ENCODE data around the gene LMO4. TPM values are rescaled to one million over a fixed set of nuclear protein-coding genes. Genes with fewer than 3 reads are reported as not detected.

Gene LMO4
- total RNA-seq, 4 donors from 2014 or later = 48.8 to 67.1 (median 52.2) TPM

DNA sequence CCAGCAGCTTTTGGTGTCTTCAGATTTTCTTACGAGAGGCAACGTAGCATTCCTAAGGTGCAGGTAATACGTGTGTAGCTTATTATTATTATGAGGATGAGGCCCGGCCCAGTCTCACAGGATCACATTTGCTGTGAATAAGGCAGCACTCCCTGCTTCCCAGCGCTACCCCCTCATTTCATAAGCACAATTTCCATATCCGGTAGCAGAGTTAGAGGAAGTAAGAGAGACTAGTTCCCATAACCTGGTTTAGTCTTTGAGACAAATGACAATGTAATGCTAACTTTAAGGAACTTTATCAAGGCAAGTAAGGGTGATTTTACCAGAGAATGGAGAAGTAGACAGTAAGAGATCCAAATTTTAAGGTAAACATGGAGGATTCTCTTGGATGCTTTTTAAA, 14.6 kb upstream of the LMO4 start:
- H3K27ac ChIP-seq = no peak overlapping the region
- no peaks in the 10 kb centered on the region for H3K36me3 ChIP-seq
- H3K4me3 ChIP-seq = no peak overlapping the region
- DNase-seq (ENCODE audit: low spot score in 2 of 2) = no peak
- WGBS = 89% methylated on average over 6 of the region's 6 CpGs
- TF ChIP-seq POLR2A (IDR thresholded peaks at IDR 0.05) (no peak), EP300 (IDR thresholded peaks at IDR 0.05) (no peak), POLR2AphosphoS5 (IDR thresholded peaks at IDR 0.05) (no peak)
- TF ChIP-seq, protein P1, sequence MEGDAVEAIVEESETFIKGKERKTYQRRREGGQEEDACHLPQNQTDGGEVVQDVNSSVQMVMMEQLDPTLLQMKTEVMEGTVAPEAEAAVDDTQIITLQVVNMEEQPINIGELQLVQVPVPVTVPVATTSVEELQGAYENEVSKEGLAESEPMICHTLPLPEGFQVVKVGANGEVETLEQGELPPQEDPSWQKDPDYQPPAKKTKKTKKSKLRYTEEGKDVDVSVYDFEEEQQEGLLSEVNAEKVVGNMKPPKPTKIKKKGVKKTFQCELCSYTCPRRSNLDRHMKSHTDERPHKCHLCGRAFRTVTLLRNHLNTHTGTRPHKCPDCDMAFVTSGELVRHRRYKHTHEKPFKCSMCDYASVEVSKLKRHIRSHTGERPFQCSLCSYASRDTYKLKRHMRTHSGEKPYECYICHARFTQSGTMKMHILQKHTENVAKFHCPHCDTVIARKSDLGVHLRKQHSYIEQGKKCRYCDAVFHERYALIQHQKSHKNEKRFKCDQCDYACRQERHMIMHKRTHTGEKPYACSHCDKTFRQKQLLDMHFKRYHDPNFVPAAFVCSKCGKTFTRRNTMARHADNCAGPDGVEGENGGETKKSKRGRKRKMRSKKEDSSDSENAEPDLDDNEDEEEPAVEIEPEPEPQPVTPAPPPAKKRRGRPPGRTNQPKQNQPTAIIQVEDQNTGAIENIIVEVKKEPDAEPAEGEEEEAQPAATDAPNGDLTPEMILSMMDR (IDR thresholded peaks at IDR 0.05) = no peak
- no peaks in the 10 kb centered on the region for H3K9me3 ChIP-seq
- no peaks in the 10 kb centered on the region for H3K27me3 ChIP-seq
- H3K4me1 ChIP-seq = no peaks in the 10 kb centered on the region

DNA sequence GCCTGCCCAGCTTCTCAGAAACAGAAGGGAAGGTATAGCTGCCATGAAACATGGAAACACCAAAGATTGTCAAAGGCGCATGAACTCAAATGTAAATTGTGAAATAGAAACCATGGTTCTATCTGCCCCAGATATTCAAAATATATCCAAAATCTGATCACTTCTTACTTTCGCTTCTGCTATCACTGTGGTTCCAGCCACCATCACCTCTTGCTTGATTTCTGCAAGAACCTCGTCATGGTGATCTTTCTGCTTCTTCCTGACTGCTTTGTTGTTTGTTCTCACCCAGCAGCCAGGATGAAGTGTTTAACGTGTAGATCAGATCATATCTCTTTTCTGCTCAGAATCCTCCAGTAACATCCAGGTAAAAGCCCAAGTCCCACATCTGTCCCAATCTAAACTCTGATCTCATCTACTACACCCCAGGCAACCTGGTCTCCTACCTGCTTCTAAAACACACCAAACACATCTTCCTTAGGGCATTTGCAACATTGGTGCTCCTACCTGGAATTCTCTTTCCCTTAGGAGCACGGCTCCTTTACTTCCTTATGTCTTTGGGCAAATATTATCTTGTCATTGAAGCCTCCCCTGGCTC, 10.5 kb upstream of the LMO4 start:
- Histone ChIP-seq H3K36me3 (no peaks in the 10 kb centered on the region), H3K27ac (no peak overlapping the region), H3K4me1 (no peaks in the 10 kb centered on the region), H3K27me3 (no peaks in the 10 kb centered on the region), H3K4me3 (no peak overlapping the region), H3K9me3 (no peaks in the 10 kb centered on the region)
- TF ChIP-seq, protein P1 (IDR thresholded peaks at IDR 0.05) = no peak
- TF ChIP-seq EP300 (IDR thresholded peaks at IDR 0.05) (no peak), POLR2A (IDR thresholded peaks at IDR 0.05) (no peak), POLR2AphosphoS5 (IDR thresholded peaks at IDR 0.05) (no peak)
- WGBS = 65% methylated on average over 5 of the region's 5 CpGs
- DNase-seq (ENCODE audit: low spot score in 2 of 2) = no peak

DNA sequence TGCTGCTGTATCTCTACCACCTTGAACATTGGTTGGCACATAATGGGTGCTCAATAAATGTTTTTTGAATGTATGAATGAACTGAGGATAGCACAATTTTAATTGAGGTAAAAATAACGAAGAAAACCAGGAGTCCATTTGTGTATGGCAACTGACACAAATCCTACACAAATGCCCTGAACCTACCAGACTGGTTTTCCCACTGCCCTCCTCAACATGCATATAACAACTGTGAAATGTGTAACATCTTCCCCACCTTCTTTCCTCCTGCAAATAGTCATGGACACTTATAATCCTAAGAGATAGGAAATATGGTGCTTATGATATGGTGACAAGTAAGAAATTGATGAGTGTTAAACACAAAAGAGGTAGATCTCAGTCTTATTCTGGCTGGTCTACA, 9.9 kb upstream of the LMO4 start:
- Histone ChIP-seq H3K27me3 (no peaks in the 10 kb centered on the region), H3K4me3 (no peak overlapping the region), H3K27ac (no peak overlapping the region), H3K4me1 (no peaks in the 10 kb centered on the region), H3K36me3 (no peaks in the 10 kb centered on the region), H3K9me3 (no peaks in the 10 kb centered on the region)
- whole genome bisulfite sequencing = 60% methylated on average over 1 of the region's 1 CpG
- DNase-seq (ENCODE audit: low spot score in 2 of 2) = no peak
- TF ChIP-seq, protein P1 (IDR thresholded peaks at IDR 0.05) = no peak
- TF ChIP-seq POLR2AphosphoS5 (IDR thresholded peaks at IDR 0.05) (no peak), EP300 (IDR thresholded peaks at IDR 0.05) (no peak), POLR2A (IDR thresholded peaks at IDR 0.05) (no peak)

DNA sequence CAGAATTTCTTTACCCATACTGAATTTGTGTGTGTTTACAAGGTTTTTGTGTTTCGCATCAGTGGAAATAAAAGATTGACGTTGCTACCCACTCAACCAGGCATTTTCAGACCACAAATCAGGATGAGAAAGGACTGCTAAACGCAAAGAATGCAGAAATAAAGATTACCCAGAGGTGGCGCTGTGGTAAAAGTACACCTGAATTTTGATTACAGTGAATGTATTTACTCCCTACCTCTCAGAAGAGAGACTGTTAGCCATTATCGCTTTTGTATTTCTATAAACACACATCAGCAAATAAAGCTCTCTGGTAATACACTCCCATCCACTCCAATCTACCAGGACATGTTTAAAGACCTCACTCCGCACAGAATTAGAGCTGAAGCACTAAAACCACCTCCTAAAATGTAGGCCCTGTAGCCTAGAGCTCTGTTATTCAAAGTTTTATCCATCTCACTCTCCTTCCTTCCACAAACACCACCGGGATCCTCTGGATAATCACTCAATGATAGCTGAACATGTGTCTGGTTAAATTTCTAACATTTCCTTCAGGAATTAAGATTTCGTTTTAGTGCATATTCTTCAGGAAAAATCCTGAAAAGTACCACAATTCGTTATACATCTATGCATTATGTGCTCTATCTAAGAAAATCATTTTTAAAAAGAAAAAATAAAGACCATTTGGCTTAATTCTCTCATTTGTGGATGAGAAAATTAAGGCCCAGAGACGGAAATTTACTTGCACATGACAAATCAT, 2.5 kb upstream of the LMO4 start:
- no peak for DNase-seq (ENCODE audit: low spot score in 2 of 2)

More for the DNA sequence above, 2.5 kb upstream of the LMO4 start:
- Histone ChIP-seq H3K27me3 (no peaks in the 10 kb centered on the region), H3K27ac (no peak overlapping the region), H3K4me3 (no peak overlapping the region), H3K4me1 (peaks cover 21% of the 10 kb centered on the region), H3K9me3 (no peaks in the 10 kb centered on the region), H3K36me3 (no peaks in the 10 kb centered on the region)
- WGBS = 44% methylated on average over 10 of the region's 10 CpGs
- TF ChIP-seq POLR2AphosphoS5 (IDR thresholded peaks at IDR 0.05) = no peak
- TF ChIP-seq, protein P1 (IDR thresholded peaks at IDR 0.05) = peak; percentile 36 to 67

Data from suprapubic skin (tissue), 4 donors.